ENCODE data around the gene KCNJ9.
"Not testable (repeated sequence)": the region's sequence is repeated elsewhere in the genome, so short reads cannot be mapped to it uniquely, and the experiment has no call there.

KCNJ9 gene

DNA sequence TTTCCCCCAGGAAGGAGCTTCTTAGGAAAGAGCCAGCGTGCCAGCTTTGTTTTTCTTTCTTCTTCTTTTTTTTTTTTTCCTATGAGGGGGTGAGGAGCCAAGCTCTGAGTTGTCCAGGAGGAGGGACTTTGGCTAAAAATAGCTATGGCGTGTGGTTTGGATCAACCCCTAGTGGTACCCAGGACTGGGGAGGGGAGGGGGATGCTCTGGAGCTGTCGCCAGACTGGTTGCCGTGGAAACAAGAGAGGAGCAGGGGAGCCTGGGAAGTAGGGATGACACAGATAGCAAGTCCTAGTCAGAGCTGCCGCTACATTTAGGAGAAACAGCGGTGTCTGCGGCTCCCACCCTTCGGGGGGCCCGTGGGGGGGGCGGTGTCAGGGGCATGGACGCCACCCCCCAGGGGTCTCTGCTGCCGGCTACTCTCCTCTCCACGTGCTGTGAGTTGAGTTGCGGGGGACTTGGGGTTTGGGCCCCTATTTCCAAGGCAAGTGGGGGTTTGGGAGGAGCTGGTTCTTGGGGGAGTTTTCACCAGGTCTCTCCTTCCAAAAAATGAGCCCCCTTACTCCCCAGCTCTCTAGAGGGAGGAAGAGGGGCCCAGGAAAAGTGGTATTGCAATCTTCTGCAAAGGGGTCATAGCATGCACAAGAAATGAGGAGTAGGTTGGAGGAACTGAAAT lies at the start of gene KCNJ9:
Gene KCNJ9, plus strand, starts transcription at position 278 of the 676 bp plus-strand sequence. CDS start 2,493 bp downstream, outside the sequence.
- no peak for DNase-seq (ENCODE audit: low read depth in 3 of 3)

DNA sequence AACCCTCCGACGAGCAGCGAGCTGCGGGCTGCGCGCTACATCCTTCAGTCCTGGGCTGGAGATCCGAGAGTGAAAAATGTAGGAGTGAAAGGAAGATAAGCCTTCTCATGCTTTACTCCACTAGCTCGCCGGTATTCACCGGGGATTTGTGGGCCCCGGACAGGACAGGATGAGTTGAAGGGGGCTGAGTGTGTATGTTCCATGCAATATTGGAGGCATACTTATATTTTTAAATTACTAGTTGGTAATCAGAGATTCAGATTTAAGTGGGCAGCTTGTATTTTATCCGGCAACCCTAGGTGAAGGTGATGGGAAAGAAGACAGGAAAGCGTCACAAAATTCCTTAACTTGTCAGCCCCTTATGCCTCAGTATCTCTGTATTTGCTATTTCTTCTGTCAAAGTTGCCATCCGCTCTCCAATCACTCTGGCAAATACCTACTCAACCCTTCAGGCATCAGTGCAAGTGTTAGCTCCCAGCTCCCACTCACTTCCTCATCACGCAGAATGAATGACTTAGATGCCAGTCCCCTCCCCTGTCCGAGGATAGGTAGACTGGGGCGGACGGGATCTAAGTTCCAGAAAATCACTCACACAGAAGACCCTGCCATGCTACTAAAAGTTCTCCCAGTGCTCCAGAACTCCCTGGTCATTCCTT lies 49.0 kb upstream of the KCNJ9 start:
- DNase-seq (ENCODE audit: low read depth in 3 of 3), result no peak

DNA sequence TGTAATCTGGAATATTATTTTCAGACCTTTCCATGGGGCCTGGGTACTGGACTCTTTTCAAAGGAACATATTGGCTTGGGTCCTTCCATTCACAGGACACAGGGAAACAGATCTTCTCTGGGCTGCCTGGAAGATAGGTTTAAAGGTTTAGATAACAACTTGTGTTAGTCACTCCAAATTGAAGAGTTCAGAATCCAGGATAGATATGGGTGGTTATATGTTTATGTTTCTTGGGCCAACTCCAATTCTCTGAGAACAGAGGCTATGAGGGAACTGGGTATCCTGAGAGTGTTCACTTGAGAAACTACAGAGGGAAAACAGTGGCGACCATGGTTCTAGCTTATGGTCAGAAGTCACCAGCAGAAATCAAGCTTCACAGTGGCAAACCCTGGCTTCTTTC lies 40.9 kb upstream of the KCNJ9 start:
- no peak for DNase-seq (ENCODE audit: low read depth in 3 of 3)

DNA sequence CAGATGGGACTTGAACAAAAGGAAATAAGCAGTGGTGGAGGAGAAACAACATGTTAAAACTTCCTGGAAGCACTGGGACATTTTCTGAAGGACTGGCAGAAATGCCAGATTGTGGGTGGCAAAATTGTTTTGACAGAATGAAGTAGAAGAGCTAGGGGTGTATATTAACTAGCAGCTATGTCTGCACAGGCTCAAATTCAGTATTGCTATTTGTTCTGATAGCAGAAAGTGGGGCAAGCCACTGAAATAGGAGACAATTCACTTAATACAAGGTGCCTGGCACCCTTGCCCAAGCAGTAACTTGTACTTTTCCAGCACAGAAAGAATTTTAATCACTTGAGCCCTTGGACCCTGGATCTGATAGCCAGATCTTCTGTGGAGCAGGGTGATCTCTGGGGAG lies 37.8 kb upstream of the KCNJ9 start:
- DNase-seq (ENCODE audit: low read depth in 3 of 3), result no peak

DNA sequence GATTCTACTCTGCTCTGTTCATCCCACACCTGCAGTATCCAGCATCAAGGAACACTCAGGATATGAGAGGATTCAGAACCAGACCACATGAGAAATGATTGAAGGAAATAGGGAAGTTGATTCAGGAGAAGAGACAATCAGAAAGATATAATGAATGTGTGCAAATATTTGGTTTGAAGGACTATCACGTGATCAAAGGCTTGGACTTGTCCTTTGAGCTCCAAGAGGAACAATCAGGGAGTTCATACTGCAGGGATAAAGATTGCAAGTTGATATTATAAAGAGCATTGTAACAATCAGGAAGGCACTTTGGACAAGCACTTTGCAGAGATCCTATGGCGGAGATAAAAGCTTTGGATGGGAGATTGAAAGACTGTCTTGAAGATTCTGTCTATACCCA lies 35.7 kb upstream of the KCNJ9 start:
- DNase-seq (ENCODE audit: low read depth in 3 of 3), result no peak

DNA sequence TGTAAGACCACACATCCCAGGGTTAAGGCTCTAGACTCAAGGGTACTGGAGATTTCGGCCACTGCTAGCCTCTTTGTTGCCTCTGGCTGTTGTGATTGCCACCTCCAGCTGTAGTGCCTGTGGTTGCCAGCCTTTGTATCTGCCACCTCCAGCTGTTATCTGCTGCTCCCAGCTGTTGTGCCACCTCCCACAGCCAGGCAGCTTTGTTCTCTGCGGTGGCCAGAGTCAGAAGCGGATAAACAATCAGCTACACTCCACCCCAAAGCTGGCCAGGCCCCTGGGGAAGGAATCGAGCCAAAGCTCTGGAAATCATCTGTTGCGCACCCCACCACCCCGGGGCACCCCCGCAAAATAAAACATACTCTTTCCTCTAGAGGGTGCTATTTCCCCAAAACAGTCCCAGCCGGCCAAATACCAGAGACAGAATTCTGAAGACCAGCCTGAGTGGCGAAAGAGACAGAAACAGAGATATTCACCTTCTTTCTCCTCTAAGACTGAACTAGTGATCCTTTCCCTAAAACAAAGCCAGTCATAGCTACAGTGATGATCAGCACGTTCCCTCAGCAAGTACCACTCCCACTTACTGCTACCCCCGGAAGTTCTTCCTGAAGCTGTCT lies 34.7 kb upstream of the KCNJ9 start:
- DNase-seq (ENCODE audit: low read depth in 3 of 3), result no peak

DNA sequence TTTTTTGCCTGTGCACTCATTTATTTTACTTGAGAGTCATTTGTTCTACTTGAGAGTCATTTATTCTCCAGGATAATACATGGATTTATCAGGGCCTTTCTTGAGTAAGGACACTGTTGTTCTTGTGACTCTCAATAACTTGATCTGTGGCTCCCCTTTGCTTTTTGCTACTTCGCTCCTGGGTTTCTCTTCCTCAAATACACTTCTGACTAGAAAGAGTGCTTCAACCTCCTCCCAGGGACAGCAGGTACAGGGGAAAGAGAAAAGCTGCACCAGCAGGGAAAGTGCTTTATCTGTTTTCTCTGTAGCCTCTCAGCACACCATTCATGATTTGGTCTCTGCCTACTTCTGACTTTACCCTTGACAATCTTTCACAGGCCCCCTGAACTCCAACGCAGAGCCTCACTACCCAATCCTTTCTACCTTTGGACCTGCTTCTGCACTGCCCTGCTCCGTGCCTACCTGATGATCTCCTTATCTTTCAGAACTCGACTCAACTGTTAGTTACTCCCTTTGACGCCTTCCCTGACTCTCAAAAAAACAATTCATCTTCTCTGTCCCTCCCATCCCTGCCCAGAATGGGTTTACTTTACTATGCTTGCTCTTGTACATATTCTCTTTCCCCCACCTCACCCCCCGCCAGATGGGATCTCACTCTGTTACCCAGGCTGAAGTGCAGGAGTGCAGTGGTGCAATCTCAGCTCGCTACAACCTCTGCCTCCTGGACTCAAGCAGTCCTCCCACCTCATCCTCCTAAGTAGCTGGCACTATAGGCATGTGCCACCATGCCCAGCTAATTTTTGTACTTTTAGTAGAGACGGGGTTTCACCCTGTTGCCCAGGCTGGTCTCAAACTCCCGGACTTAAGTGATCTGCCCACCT lies 34.0 kb upstream of the KCNJ9 start:
- DNase-seq (ENCODE audit: low read depth in 3 of 3), result no peak

DNA sequence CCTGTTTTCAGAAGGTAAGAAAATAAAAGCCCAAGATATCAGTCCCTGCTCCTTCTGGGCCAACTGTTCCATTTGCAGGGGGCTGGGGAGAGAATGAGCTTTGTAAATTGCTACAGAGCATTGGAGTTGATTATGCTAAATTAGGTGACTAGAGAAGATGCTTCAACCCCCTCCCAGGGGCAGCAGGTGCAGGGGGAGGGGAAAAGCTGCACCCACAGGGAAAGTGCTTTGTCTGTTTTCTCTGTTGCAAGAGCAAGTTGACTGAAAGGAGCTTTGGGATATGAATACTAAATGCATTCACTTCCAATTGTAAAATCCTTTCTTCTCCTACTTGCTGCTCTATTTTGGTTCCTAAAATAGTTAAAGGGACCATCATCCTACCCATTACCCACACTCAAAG lies 33.0 kb upstream of the KCNJ9 start:
- no peak for DNase-seq (ENCODE audit: low read depth in 3 of 3)

DNA sequence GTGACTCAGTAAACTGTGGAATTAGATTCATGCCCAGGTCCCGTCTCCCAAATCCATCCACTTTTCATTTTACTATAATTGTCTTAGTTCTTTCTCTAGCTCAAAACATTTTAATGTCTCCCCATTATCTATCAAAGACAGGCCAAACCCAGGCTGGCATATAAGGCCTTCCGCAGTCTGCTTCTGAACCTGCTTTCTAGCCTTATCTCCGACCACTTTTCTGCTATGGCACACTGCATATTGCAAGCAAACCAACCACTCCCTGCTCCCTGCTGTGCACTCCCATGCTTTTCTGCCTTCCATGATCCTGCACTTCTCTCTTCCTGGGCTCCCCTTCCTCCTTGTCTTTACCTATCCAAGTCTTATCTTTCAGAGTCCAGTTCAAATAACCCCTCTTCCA lies 32.2 kb upstream of the KCNJ9 start:
- no peak for DNase-seq (ENCODE audit: low read depth in 3 of 3)

DNA sequence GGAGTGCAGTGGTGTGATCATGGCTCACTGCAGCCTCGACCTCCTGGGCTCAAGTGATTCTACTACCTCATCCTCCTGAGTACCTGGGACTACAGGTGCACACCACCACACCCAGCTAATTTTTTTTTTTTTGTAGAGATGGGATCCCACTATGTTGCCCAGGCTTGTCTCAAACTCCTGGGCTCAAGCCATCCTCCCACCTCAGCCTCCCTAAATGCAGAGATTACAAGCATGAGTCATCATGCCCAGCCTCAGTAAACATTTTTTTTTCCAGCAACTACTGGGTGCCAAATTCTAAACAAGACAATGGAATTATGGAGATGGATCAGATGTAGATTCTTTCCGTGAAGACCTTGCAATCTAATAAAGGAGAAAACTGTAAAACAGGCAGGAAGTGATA lies 31.2 kb upstream of the KCNJ9 start:
- not testable (repeated sequence) for DNase-seq (ENCODE audit: low read depth in 3 of 3)

DNA sequence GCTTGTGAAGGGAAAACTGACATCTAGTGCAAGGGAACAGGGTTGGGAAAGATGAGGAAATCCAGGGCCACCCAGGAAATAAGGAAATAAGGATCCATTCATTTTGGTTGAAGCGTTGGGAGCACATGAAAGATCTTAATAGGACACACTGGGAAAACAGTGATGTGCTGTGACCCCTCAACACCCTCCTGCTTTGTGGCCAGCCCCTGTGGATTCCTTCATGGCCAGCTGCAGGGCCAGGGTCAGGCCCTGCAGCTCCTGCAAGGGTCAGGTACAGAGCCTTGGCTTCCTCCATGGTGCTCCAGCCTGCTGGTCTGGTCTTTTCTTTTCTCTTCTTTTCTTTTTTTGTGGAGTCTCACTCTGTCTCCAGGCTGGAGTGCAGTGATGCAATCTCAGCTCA lies 30.7 kb upstream of the KCNJ9 start:
- DNase-seq (ENCODE audit: low read depth in 3 of 3), result no peak

DNA sequence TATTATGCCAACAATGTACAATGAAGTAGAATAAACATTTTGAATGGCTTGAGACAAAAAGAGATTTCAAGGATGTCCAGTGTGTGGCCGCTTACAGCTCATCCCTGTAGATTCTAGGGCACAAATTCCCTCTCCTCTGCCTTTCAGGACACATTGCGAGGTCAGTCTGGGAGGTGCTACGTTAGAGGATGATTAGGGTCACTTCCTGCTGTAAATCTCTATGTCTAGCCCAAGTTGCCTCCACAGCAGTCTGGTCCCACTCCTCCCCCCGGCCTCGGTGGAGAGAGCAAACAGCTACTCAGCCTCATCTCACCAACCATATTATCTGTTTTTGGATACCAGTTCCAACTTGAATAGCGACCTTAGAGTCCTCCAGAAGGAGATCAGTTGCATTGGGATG lies 28.4 kb upstream of the KCNJ9 start:
- DNase-seq (ENCODE audit: low read depth in 3 of 3), result no peak

DNA sequence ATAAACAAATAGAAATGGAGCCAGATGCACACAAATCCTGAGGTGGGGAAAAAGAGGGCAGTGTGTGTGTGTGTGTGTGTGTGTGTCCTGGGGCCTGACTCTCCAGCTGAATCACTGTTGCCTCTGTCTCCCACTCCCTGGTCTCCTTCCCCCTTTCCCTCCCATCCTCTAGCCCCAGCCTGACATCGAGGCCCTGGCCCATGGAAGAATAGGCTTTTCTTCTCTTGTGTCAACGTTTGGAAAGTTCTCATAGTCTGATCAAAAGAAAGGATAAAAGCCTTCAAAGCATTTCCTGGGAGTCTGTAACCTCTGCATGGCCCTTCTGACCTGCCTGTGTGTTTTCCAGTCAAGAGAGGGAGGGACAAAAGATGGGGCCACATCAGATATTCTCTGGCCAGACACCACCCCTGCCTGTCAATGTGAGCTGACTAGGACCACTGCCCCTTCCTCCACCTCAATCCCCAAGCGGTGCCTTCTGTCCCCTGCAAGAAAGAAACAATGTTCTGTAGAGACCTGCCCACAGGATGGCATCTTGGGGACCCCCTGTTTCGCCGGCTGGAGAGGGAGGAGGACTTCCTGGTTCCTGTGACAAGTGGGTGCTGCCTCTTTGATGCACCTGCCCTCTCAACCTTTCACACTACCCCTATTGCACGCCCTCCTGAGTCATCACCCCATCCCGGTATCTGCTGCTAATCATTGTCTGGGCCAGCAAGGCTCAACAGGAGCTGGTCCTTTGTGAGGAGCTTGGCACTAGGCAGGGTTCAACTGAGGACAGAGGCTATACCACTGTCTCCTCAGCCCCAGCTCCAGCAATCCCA lies 27.6 kb upstream of the KCNJ9 start:
- DNase-seq (ENCODE audit: low read depth in 3 of 3), result no peak

DNA sequence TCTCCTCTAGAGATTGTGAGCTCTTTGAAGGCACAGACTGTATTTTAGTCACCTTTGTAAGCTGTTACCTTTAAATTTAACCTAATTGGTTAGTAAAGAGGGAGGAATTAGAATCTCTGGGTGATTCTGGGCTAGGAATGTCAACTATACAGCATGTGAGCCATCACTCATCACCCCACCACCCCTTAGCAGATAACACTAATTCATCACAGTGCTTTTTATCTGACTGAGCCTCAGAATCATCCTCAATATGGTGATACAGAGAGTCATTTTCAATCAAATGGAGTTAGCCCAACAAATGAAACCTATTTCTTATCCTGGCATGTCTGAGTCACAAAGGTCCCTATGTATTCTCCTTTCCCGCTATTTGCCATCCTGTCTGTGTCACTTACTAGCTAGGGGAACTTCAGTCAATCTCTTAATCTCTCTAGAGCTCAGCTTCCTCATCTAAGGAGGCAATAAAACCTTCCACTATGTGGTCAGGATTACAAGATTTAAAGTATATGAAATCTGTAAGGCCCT lies 24.6 kb upstream of the KCNJ9 start:
- DNase-seq (ENCODE audit: low read depth in 3 of 3), result no peak

DNA sequence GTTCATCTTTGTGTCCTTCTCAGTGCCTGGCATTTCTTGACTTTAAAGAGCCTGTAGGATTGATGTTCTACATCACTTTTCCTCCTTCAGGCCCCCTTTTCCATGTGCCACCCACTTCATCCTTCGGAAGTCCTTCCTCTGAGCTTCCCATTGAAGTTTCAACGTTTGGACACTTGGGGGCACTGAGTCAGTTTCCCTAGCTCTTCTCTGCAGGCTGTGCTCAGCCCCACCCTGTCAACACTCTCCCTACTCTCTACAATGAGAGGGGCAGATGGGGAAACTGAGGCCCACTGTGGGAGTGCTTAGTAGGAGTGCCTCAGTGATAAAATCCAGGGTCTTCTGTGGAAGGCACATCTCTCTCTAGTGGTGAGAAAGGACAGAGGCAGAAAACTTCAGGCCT lies 23.3 kb upstream of the KCNJ9 start:
- DNase-seq (ENCODE audit: low read depth in 3 of 3), result no peak

DNA sequence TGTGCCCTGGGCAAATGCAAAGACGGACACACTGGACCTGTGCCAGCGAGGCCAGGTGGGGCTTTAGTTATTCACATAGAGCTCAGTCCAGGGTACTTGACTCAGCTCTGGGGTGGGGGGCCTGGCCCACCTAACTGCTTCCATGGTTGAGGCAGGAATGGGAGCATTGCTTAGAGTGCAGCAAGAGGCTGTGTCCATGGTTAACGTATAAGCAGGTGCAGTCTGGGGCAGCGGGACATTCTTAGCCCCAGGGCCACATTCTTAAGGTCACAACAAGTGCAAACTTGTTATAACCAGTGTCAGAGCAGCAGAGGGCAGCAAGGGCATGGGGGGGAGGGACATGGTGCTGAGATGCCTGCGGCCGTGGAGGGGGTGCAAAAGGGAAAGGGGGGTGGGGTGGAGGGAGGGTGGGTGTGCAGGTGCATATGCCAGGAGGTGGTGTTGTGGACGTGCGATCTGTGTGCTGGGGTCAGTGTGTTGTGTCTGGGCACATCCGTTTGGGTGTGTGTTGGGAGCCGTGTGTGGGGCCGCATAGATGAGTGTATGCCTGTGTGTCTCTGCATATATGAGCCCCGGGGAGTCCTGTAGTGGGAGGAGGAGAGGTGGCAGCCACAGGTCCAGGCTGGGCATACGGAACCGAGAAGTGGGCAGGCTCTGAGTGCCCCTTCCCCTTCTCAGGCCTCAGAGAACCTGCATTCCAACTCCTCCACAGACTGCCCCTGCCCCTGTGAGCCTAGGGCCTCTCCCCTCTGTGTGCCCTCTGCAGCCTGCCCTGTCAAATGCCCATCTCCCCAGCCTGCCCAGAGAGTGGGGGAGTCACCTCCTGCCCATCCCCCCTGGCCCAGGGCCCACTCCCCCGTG lies 19.7 kb upstream of the KCNJ9 start:
- DNase-seq (ENCODE audit: low read depth in 3 of 3), result no peak

DNA sequence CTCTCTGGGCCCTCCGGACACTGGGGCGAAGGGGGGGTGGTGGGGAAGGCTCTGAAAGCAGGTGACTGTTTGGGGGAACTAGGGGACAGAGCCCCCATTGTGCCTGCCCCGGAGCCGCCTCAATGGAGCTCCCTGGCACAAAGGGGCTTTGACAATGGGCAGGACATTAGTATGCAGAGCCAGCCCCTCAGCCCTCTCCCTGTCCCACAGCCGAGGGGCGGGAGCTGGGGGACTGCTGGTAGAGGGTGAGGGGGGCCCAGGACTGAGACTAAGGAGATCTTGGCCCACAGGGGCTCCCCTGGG lies 19.2 kb upstream of the KCNJ9 start:
- DNase-seq (ENCODE audit: low read depth in 3 of 3), result no peak

DNA sequence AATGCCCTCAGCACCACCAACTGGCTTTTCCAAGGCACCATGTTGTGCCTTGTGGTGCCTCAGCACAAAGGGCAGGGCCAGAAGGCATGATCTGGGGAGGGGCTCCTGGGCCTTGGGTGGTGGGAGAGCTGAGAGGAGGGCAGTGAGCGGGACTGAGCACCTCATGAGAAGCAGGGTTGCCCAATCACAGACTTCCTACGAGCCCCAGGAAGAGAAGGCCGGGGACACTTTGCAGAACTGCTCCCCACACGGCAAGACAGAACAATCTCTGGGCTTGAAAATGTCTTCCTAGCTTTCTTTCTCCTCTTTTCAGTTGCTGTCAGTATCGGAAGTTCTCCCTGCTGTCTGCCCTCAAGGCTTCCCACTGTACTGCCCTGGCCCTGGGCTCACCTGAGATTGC lies 18.2 kb upstream of the KCNJ9 start:
- DNase-seq (ENCODE audit: low read depth in 3 of 3), result no peak

DNA sequence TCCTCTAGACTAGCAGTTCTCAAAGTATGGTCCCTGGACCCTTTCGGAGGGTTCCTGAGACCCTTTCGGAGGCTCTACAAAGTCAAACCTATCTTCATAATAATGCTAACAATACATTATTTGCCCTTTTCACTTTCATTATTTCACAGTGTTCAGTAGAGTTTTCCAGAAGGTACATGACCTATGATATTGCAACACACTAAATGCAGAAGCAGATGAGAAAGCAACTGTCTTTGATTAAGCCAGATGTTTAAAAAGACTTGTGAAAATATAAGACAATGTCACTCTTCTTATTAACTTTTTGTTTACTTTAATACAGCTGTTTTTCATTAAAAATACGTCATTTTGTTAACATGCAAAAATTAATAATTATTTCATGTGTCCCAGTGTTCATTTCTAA lies 17.2 kb upstream of the KCNJ9 start:
- no peak for DNase-seq (ENCODE audit: low read depth in 3 of 3)

DNA sequence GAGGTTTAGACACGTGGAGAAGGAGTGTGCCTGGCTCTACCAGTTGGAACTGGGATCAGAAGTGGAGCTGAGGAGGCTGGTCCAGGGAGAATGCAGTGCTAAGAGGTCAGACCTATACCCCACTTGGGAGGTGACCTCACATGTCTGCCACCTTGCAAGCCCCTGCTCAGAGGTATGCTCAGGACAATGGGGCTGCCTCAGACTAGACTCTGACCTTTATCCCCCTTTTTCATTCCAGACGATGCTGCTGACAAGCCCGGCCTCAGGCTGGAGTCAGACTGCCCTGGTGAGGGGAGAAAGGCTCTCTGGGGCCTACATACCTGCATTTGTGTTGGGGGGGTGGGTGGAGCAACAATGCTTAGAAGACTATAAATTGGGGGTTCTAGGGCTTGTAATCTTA lies 16.6 kb upstream of the KCNJ9 start:
- DNase-seq (ENCODE audit: low read depth in 3 of 3), result no peak

Data from stimulated activated CD4-positive, alpha-beta T cell treated with anti-CD3 and anti-CD28 coated beads, TNF-alpha, amount 100 ng/mL, for 4 hours (primary cell).